ENCODE data around the gene LRRC72. TPM values are rescaled to one million over a fixed set of nuclear protein-coding genes. Genes with fewer than 3 reads are reported as not detected.

Gene LRRC72
- total and polyA plus RNA-seq, 12 donors: not detected

GRCh38 chr7:16609842-16610450, 83.3 kb downstream of the LRRC72 start:
- Histone ChIP-seq H3K36me3 (replicated peaks in 1 of 2) (peaks cover 0 to 23% of the 10 kb centered on the region in 2 donors), H3K27ac (no peak overlapping the region), H3K4me1 (replicated peaks in 1 of 2) (no peaks in the 10 kb centered on the region), H3K4me3 (no peak overlapping the region), H3K27me3 (no peaks in the 10 kb centered on the region), H3K9me3 (replicated peaks in 1 of 3) (no peaks in the 10 kb centered on the region)
- intact Hi-C loops (cut with DNase I): no loop called here
- WGBS, 4 donors: 87 to 95% (median 90%) methylated on average over 4 of the region's 4 CpGs
- no peak for DNase-seq
- no peak for TF ChIP-seq POLR2A (IDR thresholded peaks at IDR 0.05)
- no peak for TF ChIP-seq CTCF (IDR thresholded peaks at IDR 0.05)

GRCh38 chr7:16611711-16612110, 85.1 kb downstream of the LRRC72 start:
- no peaks in the 10 kb centered on the region for H3K9me3 ChIP-seq (replicated peaks in 1 of 3)
- no peaks in the 10 kb centered on the region for H3K27me3 ChIP-seq
- no peak overlapping the region for H3K4me3 ChIP-seq
- WGBS, 4 donors: 67 to 98% (median 97%) methylated on average over 2 of the region's 2 CpGs
- no peak overlapping the region for H3K27ac ChIP-seq
- intact Hi-C loops (cut with DNase I): no loop called here
- no peaks in the 10 kb centered on the region for H3K4me1 ChIP-seq (replicated peaks in 1 of 2)
- peaks cover 0 to 25% of the 10 kb centered on the region in 2 donors for H3K36me3 ChIP-seq (replicated peaks in 1 of 2)
- DNase-seq: no peak
- TF ChIP-seq CTCF (IDR thresholded peaks at IDR 0.05): no peak
- no peak for TF ChIP-seq POLR2A (IDR thresholded peaks at IDR 0.05)

GRCh38 chr7:16615228-16615627, 88.6 kb downstream of the LRRC72 start:
- WGBS, 4 donors: 88 to 93% (median 91%) methylated on average over 5 of the region's 5 CpGs
- no peaks in the 10 kb centered on the region for H3K9me3 ChIP-seq (replicated peaks in 1 of 3)
- peaks cover 0 to 20% of the 10 kb centered on the region in 2 donors for H3K36me3 ChIP-seq (replicated peaks in 1 of 2)
- no peak for DNase-seq
- no peaks in the 10 kb centered on the region for H3K27me3 ChIP-seq
- intact Hi-C loops (cut with DNase I): no loop called here
- no peak overlapping the region for H3K4me3 ChIP-seq
- no peaks in the 10 kb centered on the region for H3K4me1 ChIP-seq (replicated peaks in 1 of 2)
- H3K27ac ChIP-seq: no peak overlapping the region
- TF ChIP-seq CTCF (IDR thresholded peaks at IDR 0.05) (no peak), POLR2A (IDR thresholded peaks at IDR 0.05) (no peak)

- Histone ChIP-seq H3K9me3 (replicated peaks in 1 of 3) (no peaks in the 10 kb centered on the region), H3K4me1 (replicated peaks in 1 of 2) (no peaks in the 10 kb centered on the region), H3K27me3 (no peaks in the 10 kb centered on the region), H3K27ac (no peak overlapping the region), H3K36me3 (replicated peaks in 1 of 2) (peaks cover 0 to 20% of the 10 kb centered on the region in 2 donors), H3K4me3 (no peak overlapping the region)
- intact Hi-C loops (cut with DNase I): no loop called here
- no peak for DNase-seq
- WGBS, 4 donors: 69 to 89% (median 75%) methylated on average over 4 of the region's 4 CpGs
- no peak for TF ChIP-seq CTCF (IDR thresholded peaks at IDR 0.05)
- no peak for TF ChIP-seq POLR2A (IDR thresholded peaks at IDR 0.05)
Measured at GRCh38 chr7:16616122-16616521, 89.5 kb downstream of the LRRC72 start.
